Osteoblast (primary cell): ENCODE measurements around the gene OR2AT4. TPM values are rescaled to one million over a fixed set of nuclear protein-coding genes. Genes with fewer than 3 reads are reported as not detected.
"Not testable (repeated sequence)": the region's sequence is repeated elsewhere in the genome, so short reads cannot be mapped to it uniquely, and the experiment has no call there.

Experiments used
- DNase-seq: peaks from one replicate; pipeline ENCODE4 v3.0.0; 2011; ENCODE audit warnings: low spot score, mixed read lengths; ENCODE audit not compliant: insufficient read length; ENCODE audit errors: missing footprints
- H2AFZ ChIP-seq: 2 replicates; pipeline ENCODE4 v1.6.0; 2011; ENCODE audit warnings: mild to moderate bottlenecking, low read length
- H3K27ac ChIP-seq: 2 replicates; pipeline ENCODE4 v1.5.1; 2011; ENCODE audit warnings: mild to moderate bottlenecking, low read depth, low read length, moderate library complexity
- H3K27me3 ChIP-seq: 2 replicates; pipeline ENCODE4 v1.6.0; 2012; ENCODE audit warnings: mild to moderate bottlenecking, control low read depth, inconsistent platforms, low read length, moderate library complexity; ENCODE audit not compliant: insufficient read depth
- H3K36me3 ChIP-seq: 2 replicates; pipeline ENCODE4 v1.5.1; 2011; ENCODE audit warnings: mild to moderate bottlenecking, low read length, control low read depth, moderate library complexity; ENCODE audit not compliant: insufficient read depth
- H3K4me1 ChIP-seq: 2 replicates; pipeline ENCODE4 v1.5.1; 2011; ENCODE audit warnings: mild to moderate bottlenecking, low read length, control low read depth, moderate library complexity; ENCODE audit not compliant: insufficient read depth
- H3K4me2 ChIP-seq: 2 replicates; pipeline ENCODE4 v1.6.0; 2011; ENCODE audit warnings: mild to moderate bottlenecking, low read length; ENCODE audit not compliant: insufficient read depth
- H3K4me3 ChIP-seq: fragments of 200-600 bp; sonication (generic); 3 replicates; pipeline ENCODE4 v1.5.1; 2012; ENCODE audit warnings: mild to moderate bottlenecking, low read length, inconsistent platforms; ENCODE audit not compliant: insufficient read depth
- H3K79me2 ChIP-seq: 2 replicates; pipeline ENCODE4 v1.6.0; 2012; ENCODE audit warnings: mild to moderate bottlenecking, low read length, control low read depth, inconsistent platforms; ENCODE audit not compliant: insufficient read depth
- H3K9me3 ChIP-seq: 2 replicates; pipeline ENCODE4 v1.5.1; 2011; ENCODE audit warnings: low read depth, low read length, control low read depth
- H4K20me1 ChIP-seq: 2 replicates; pipeline ENCODE4 v1.6.0; 2012; ENCODE audit warnings: mild to moderate bottlenecking, low read length, control low read depth; ENCODE audit not compliant: insufficient read depth
- total RNA-seq: library from RNA; depleted of rRNA; stranded (reverse); fragments of >200 nt; gene quantifications from 2 replicates; pipeline ENCODE4 v1.2.3, GENCODE V29; 2012
- TF ChIP-seq, protein P1 (sequence below): IDR thresholded peaks from 2 replicates; pipeline ENCODE4 v1.5.1; 2011; ENCODE audit warnings: mild to moderate bottlenecking, low read depth, low read length, moderate library complexity; ENCODE audit errors: extremely low read depth

The OR2AT4 gene
- total RNA-seq, 1 donor, result not detected

DNA sequence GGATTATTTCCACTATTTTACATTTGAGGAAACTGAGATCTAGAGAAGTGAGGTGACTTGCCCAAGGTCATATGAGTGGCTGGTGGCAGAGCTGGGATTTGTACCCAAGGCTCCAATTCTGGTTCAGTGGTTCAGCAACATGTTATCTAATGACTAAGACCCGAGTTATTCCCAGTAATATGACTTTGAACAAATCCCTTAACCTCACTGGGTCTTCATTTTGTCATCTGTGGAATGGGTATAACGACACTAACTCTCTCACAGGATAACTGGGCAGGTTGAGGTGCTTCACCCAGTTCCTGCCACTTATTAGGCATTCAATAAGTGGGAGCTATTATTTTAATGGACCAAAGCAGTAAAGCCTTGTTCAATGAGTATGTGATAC lies 489 bp upstream of the OR2AT4 start:
- peaks cover 25% of the 10 kb centered on the region for H3K27me3 ChIP-seq
- TF ChIP-seq, protein P1, sequence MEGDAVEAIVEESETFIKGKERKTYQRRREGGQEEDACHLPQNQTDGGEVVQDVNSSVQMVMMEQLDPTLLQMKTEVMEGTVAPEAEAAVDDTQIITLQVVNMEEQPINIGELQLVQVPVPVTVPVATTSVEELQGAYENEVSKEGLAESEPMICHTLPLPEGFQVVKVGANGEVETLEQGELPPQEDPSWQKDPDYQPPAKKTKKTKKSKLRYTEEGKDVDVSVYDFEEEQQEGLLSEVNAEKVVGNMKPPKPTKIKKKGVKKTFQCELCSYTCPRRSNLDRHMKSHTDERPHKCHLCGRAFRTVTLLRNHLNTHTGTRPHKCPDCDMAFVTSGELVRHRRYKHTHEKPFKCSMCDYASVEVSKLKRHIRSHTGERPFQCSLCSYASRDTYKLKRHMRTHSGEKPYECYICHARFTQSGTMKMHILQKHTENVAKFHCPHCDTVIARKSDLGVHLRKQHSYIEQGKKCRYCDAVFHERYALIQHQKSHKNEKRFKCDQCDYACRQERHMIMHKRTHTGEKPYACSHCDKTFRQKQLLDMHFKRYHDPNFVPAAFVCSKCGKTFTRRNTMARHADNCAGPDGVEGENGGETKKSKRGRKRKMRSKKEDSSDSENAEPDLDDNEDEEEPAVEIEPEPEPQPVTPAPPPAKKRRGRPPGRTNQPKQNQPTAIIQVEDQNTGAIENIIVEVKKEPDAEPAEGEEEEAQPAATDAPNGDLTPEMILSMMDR, result no peak
- no peaks in the 10 kb centered on the region for H3K79me2 ChIP-seq
- H3K27ac ChIP-seq, result no peak overlapping the region
- no peaks in the 10 kb centered on the region for H3K9me3 ChIP-seq
- H3K4me1 ChIP-seq, result peaks cover 7% of the 10 kb centered on the region
- no peaks in the 10 kb centered on the region for H4K20me1 ChIP-seq
- H2AFZ ChIP-seq, result no peak overlapping the region
- H3K4me2 ChIP-seq, result no peak overlapping the region
- no peak overlapping the region for H3K4me3 ChIP-seq
- no peaks in the 10 kb centered on the region for H3K36me3 ChIP-seq
- no peak for DNase-seq

DNA sequence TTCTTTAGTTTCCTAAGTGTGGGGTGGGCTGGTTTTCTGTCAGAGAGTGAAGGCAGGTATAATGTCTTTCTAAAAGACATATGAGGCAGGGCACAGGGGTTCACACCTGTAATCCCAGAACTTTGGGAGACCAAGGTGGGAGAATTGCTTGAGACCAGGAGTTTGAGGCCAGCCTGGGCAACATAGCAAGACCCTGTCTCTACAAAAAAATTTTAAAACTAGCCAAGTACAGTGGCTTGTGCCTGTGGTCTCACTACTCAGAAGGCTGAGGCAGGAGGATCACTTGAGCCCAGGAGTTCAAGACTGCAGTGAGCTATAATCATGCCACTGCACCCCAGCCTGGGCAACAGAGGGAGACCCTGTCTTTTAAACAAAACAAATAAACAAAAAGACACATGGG lies 2.3 kb downstream of the OR2AT4 start:
- not testable (repeated sequence) for H3K9me3 ChIP-seq, H3K36me3 ChIP-seq, H3K79me2 ChIP-seq, H3K27ac ChIP-seq, H4K20me1 ChIP-seq, H2AFZ ChIP-seq, H3K4me3 ChIP-seq, H3K4me2 ChIP-seq, DNase-seq, H3K4me1 ChIP-seq
- peaks cover 25% of the 10 kb centered on the region for H3K27me3 ChIP-seq

DNA sequence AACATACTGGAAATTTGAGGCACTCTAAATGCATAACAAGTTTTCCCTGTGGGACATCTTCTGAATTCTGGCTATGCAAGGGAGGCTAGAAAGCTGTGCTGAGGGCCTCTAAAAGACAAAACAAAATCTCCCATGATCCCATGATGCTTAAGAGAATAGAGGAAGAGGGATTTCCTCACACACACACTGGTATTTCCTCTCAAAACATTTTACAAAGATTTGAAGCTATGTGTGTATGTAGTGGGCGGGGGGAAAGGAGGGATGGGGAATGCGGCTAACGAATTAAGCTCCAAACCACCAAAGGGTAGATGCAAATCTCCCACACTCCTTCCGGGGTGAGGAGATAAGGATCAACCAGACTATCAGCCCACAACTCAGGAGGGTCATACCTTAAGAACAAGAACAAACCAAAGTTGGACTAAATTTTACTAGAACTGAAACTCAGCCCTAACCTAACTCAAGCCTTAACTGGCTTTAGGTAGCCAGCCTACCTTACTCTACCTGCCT lies 6.0 kb downstream of the OR2AT4 start:
- peaks cover 29% of the 10 kb centered on the region for H3K27me3 ChIP-seq
- no peak overlapping the region for H2AFZ ChIP-seq
- DNase-seq, result no peak
- no peak overlapping the region for H3K27ac ChIP-seq
- H3K4me3 ChIP-seq, result no peak overlapping the region
- no peaks in the 10 kb centered on the region for H4K20me1 ChIP-seq
- H3K9me3 ChIP-seq, result no peaks in the 10 kb centered on the region
- H3K4me2 ChIP-seq, result no peak overlapping the region
- TF ChIP-seq, protein P1, result no peak
- H3K79me2 ChIP-seq, result no peaks in the 10 kb centered on the region
- H3K4me1 ChIP-seq, result no peaks in the 10 kb centered on the region
- H3K36me3 ChIP-seq, result no peaks in the 10 kb centered on the region

DNA sequence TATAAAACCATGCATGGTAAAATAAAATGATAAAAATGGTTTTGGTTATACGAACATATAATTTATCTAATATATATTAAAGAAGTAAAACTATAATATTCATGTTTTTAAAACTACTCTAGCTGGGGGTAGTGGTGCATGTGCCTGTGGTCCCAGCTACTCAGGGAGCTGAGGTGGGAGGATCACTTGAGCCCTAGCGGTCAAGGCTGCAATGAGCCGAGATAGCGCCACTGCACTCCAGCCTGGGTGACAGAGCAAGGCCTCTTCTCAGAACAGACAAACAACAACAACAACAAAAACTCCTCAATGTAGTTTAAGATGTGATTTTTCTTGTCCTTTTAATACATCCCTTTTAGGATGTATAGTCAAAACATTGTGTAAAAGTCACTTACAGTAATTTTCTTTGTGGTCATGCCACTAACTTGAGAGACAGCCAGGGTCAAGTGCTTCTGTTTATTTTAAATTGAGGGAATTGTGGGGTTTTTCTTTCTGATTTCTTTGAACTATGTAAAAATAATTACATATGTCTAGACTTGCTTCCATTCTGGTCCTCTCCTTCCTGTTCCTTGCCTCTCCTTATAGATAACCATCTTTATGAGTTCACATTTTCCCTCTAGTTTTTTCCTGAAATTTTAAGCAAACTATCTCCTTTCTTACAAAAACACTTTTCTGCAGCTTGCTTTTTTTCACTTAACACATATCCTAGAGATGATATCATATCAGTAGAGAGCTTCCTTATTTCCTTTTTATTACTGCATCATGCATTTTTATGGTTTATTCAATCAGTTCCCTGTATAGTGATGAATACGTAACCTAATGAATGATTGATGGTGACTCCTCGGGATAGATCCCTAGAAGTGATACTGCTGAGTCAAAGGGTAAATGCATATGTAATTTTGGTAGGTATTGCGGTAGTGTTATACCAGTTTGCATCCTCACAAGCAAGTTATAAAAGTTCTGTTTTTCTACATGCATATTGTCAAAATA lies 9.1 kb downstream of the OR2AT4 start:
- Histone ChIP-seq H3K36me3 (no peaks in the 10 kb centered on the region), H3K4me1 (no peaks in the 10 kb centered on the region), H4K20me1 (no peaks in the 10 kb centered on the region), H3K79me2 (no peaks in the 10 kb centered on the region), H2AFZ (no peak overlapping the region), H3K9me3 (no peaks in the 10 kb centered on the region), H3K4me2 (no peak overlapping the region), H3K27me3 (peaks cover 25% of the 10 kb centered on the region), H3K4me3 (no peak overlapping the region), H3K27ac (no peak overlapping the region)
- TF ChIP-seq, protein P1, result no peak
- DNase-seq, result no peak
